Endothelial cell (in vitro differentiated cells): ENCODE results near the gene HIGD1A. TPM values are rescaled to one million over a fixed set of nuclear protein-coding genes. Genes with fewer than 3 reads are reported as not detected.
A peak's percentile ranks its signal among the peaks of the same experiment; 100 is the strongest.

Experiments
- DNase-seq: peaks from one replicate; pipeline ENCODE4 v3.0.0; 2021; ENCODE audit warnings: low spot score
- H3K27ac Mint-ChIP-seq: one replicate; pipeline ENCODE4 v1.8.0; 2021; ENCODE audit warnings: mixed read lengths, inconsistent platforms; ENCODE audit not compliant: unreplicated experiment
- H3K27me3 Mint-ChIP-seq: one replicate; pipeline ENCODE4 v1.8.0; 2021; ENCODE audit warnings: mild to moderate bottlenecking, moderate library complexity, mixed read lengths, inconsistent platforms; ENCODE audit not compliant: unreplicated experiment
- H3K36me3 Mint-ChIP-seq: one replicate; pipeline ENCODE4 v1.8.0; 2021; ENCODE audit warnings: mild to moderate bottlenecking, low read depth, mixed read lengths, inconsistent platforms; ENCODE audit not compliant: unreplicated experiment
- H3K4me1 Mint-ChIP-seq: one replicate; pipeline ENCODE4 v1.8.0; 2021; ENCODE audit warnings: mild to moderate bottlenecking, mixed read lengths, inconsistent platforms; ENCODE audit not compliant: unreplicated experiment
- H3K4me3 Mint-ChIP-seq: one replicate; pipeline ENCODE4 v1.8.0; 2021; ENCODE audit warnings: mild to moderate bottlenecking, mixed read lengths, inconsistent platforms; ENCODE audit not compliant: unreplicated experiment
- H3K9me3 Mint-ChIP-seq: one replicate; pipeline ENCODE4 v1.8.0; 2021; ENCODE audit warnings: mixed read lengths, inconsistent platforms; ENCODE audit not compliant: unreplicated experiment
- total RNA-seq: library from RNA; stranded (reverse); fragmentation: NEBNext Ultra II Directional; extraction: Animal tissue kit (Norgen Biotek cat#: 25700); gene quantifications from one replicate; pipeline ENCODE4 v1.2.1, GENCODE V29; 2021; ENCODE audit not compliant: unreplicated experiment
- TF ChIP-seq, protein P1 (sequence below): fragments of 200-600 bp; sonication (generic); IDR thresholded peaks from one replicate; pipeline ENCODE4 v1.5.0; 2021; ENCODE audit warnings: antibody characterized with exemption; ENCODE audit not compliant: unreplicated experiment

The HIGD1A gene
- total RNA-seq, 1 donor from 2014 or later: 60.7 TPM

DNA sequence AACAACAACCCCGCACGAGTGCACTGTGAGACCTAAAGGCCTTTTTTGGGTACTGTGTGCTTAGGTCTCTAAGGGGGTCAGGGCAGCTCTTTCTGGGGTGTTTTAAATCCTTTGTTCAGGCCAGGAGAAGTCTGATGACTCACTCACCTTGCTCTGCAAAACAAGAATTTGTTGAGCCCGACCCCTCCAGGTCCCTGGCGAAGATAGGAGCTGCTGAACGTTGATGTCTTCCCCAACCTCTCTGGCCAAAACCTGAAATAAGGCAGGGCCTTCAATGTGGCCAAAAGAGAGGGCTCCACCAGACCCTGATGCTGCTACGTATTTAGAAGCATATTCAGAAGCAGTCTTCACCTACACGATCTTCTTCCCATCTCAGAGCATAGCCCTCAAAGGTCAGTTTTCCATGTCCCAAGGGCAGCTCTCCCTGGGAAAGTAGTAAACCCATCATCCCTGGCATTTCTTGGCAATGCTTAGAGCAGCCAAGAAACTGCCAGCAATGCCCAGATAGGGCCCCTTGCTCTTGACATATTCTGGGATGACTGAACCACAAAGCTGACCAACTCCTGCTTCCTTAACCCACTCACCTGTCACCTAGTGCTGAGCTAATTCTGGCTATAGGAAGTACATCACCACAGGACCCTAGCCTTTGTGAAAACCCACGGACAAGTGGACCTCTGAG, 58.4 kb downstream of the HIGD1A start:
- Mint-ChIP-seq H3K9me3 (no peaks in the 10 kb centered on the region), H3K27me3 (peaks cover 4% of the 10 kb centered on the region), H3K4me3 (no peak overlapping the region), H3K27ac (no peak overlapping the region), H3K36me3 (no peaks in the 10 kb centered on the region), H3K4me1 (no peaks in the 10 kb centered on the region)
- DNase-seq: peak; percentile 1
- TF ChIP-seq, protein P1, sequence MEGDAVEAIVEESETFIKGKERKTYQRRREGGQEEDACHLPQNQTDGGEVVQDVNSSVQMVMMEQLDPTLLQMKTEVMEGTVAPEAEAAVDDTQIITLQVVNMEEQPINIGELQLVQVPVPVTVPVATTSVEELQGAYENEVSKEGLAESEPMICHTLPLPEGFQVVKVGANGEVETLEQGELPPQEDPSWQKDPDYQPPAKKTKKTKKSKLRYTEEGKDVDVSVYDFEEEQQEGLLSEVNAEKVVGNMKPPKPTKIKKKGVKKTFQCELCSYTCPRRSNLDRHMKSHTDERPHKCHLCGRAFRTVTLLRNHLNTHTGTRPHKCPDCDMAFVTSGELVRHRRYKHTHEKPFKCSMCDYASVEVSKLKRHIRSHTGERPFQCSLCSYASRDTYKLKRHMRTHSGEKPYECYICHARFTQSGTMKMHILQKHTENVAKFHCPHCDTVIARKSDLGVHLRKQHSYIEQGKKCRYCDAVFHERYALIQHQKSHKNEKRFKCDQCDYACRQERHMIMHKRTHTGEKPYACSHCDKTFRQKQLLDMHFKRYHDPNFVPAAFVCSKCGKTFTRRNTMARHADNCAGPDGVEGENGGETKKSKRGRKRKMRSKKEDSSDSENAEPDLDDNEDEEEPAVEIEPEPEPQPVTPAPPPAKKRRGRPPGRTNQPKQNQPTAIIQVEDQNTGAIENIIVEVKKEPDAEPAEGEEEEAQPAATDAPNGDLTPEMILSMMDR: no peak

DNA sequence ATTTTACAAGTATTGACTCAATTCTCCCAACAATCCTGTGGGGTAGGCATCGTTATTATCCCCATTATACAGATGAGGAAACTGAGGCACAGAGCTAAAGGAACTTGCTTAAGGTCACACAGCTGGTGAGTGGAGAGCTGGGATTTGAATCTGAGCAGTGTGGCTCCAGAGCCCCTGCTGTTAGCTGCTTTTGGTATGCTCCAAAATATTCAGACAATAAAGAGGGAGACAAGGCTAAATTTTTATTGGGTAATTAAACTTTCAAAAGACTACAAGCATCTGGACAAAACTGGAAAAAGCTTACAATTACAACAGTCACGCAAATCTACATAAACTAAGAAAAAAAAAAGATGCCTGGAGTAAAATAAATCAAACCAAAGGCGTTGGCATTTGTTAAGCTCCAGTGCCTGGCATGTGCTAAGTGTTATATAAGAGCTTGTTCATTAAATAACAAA, 59.0 kb downstream of the HIGD1A start:
- Mint-ChIP-seq H3K4me1 (no peaks in the 10 kb centered on the region), H3K27me3 (peaks cover 4% of the 10 kb centered on the region), H3K27ac (no peak overlapping the region), H3K36me3 (no peaks in the 10 kb centered on the region), H3K9me3 (no peaks in the 10 kb centered on the region), H3K4me3 (no peak overlapping the region)
- TF ChIP-seq, protein P1: no peak
- no peak for DNase-seq

DNA sequence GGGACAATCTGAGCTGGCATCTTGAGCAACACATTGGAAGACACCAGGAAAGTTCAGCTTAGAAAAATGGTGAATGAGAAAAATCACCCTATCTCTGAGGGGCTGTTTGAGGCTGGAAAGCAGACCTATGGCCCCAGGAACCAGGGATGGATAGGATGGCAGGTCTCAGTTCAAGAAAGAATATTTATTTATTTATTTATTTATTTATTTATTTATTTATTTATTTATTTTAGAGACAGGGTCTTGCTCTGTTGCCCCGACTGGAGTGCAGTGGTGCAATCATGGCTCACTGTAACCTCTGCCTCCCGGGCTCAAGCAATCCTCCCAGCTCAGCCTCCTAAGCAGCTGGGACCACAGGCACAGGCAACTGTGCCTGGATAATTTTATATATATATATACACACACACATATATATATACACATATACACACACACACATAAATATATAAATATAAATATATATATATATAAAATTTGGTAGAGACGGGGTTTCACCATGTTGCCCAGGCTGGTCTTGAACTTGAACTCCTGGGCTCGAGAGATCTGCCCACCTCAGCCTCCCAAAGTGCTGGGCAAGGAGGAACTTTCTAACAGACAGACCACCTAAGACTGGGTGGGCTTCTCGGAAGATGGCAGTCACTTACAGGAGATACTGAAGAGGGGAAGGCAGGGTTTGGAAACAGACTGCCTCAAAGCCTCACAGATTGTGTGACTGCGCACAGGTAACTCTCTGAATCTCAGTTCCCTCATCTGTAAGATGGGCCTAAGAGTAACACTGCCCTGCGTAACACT, 60.9 kb downstream of the HIGD1A start:
- H3K4me1 Mint-ChIP-seq: no peaks in the 10 kb centered on the region
- peaks cover 4% of the 10 kb centered on the region for H3K27me3 Mint-ChIP-seq
- H3K36me3 Mint-ChIP-seq: no peaks in the 10 kb centered on the region
- DNase-seq: peak; percentile 1
- no peaks in the 10 kb centered on the region for H3K9me3 Mint-ChIP-seq
- H3K27ac Mint-ChIP-seq: no peak overlapping the region
- TF ChIP-seq, protein P1: no peak
- H3K4me3 Mint-ChIP-seq: no peak overlapping the region

DNA sequence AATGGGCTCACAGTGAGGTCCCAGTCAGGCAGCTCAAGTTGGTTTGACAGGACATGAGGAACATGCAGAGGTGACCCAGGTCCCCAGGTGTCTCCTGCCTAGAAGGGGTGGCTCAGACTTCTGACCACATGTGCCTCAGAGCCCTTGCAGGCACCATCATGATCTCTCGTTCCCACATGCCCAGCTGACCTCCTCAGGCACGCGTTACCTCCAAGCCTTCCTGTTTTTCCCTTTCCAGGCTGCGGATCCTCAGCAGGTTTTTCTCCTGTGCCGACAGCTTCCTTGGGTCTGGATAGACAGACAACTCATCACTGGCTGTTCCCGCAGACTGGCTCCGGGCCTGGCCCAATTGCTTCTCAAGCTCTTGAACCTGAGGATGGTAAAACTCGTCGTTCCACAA, 61.6 kb downstream of the HIGD1A start:
- no peaks in the 10 kb centered on the region for H3K4me1 Mint-ChIP-seq
- TF ChIP-seq, protein P1: no peak
- no peaks in the 10 kb centered on the region for H3K9me3 Mint-ChIP-seq
- DNase-seq: peak; percentile 1
- peaks cover 4% of the 10 kb centered on the region for H3K27me3 Mint-ChIP-seq
- no peaks in the 10 kb centered on the region for H3K36me3 Mint-ChIP-seq
- no peak overlapping the region for H3K27ac Mint-ChIP-seq
- H3K4me3 Mint-ChIP-seq: no peak overlapping the region

DNA sequence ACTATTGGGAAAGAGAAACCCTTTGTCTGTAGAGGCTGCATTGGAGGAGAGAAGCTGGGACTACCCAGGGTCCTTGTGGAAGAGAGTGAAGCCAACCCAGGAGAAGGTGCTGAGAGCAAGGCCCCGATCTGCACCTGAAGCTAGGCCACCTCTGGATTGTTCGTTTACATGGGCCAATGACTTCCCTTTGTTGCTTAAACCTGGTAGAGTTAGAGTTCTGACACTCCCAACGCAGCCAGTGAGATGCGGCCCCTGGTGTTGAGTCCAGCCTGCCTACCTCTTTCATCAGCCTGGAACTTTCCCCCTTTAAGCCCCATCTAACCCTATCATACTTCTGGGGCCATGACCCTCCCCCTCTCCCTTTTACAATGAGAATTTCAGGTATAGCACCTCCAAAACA, 62.0 kb downstream of the HIGD1A start:
- H3K4me1 Mint-ChIP-seq: no peaks in the 10 kb centered on the region
- H3K27me3 Mint-ChIP-seq: peaks cover 4% of the 10 kb centered on the region
- TF ChIP-seq, protein P1: no peak
- no peak overlapping the region for H3K27ac Mint-ChIP-seq
- peak; percentile 0 for DNase-seq
- no peaks in the 10 kb centered on the region for H3K36me3 Mint-ChIP-seq
- no peak overlapping the region for H3K4me3 Mint-ChIP-seq
- no peaks in the 10 kb centered on the region for H3K9me3 Mint-ChIP-seq
